Measurements from ENCODE around the gene RPS6KA5. TPM values are rescaled to one million over a fixed set of nuclear protein-coding genes. Genes with fewer than 3 reads are reported as not detected.

Gene RPS6KA5
- total and polyA plus RNA-seq, 2 donors (not counting 1 experiment from before 2014, with no cell fraction given): 0.59 to 2.0 TPM

- Histone ChIP-seq H3K4me2 (ENCODE audit: extremely low read depth, insufficient read depth, low read length) (no peak overlapping the region), H4K20me1 (ENCODE audit: control insufficient read depth, extremely low read depth, insufficient read depth, low read length) (no peaks in the 10 kb centered on the region), H3K79me2 (ENCODE audit: control insufficient read depth, insufficient read depth, low read length) (no peaks in the 10 kb centered on the region), H2AFZ (ENCODE audit: low read length) (no peak overlapping the region), H3K4me1 (ENCODE audit: control insufficient read depth, extremely low read depth, insufficient read depth, low read length) (no peaks in the 10 kb centered on the region), H3K4me3 (replicated peaks in 1 of 4; ENCODE audit: control extremely low read depth in 1 of 4, insufficient read depth in 1 of 4, low read depth in 3 of 4, low read length in 4 of 4) (no peak overlapping the region), H3K9me3 (ENCODE audit: control insufficient read depth, insufficient read depth, low read depth, low read length) (no peaks in the 10 kb centered on the region), H3K9ac (ENCODE audit: insufficient read depth, low read length) (no peak overlapping the region), H3K36me3 (ENCODE audit: control insufficient read depth, insufficient read depth, low read length) (no peaks in the 10 kb centered on the region), H3K27me3 (ENCODE audit: control insufficient read depth, insufficient read depth, low read length) (no peaks in the 10 kb centered on the region), H3K27ac (ENCODE audit: insufficient read depth, low read length) (no peak overlapping the region)
- no peak for DNase-seq (ENCODE audit: low read depth in 2 of 2)
- TF ChIP-seq CTCF (conservative IDR thresholded peaks at IDR 0.05 in 1 of 2, IDR thresholded peaks at IDR 0.05 in 1 of 2; ENCODE audit: low read depth in 1 of 2, low read length in 2 of 2) (no peak), EZH2 (IDR thresholded peaks at IDR 0.05; ENCODE audit: low read length, missing control alignments) (no peak)
Measured at GRCh38 chr14:90965765-90966164, 94.7 kb downstream of the RPS6KA5 start.

- Histone ChIP-seq H3K4me1 (ENCODE audit: control insufficient read depth, extremely low read depth, insufficient read depth, low read length) (no peaks in the 10 kb centered on the region), H2AFZ (ENCODE audit: low read length) (no peak overlapping the region), H3K9me3 (ENCODE audit: control insufficient read depth, insufficient read depth, low read depth, low read length) (no peaks in the 10 kb centered on the region), H3K4me3 (replicated peaks in 1 of 4; ENCODE audit: control extremely low read depth in 1 of 4, insufficient read depth in 1 of 4, low read depth in 3 of 4, low read length in 4 of 4) (no peak overlapping the region), H3K4me2 (ENCODE audit: extremely low read depth, insufficient read depth, low read length) (no peak overlapping the region), H3K79me2 (ENCODE audit: control insufficient read depth, insufficient read depth, low read length) (no peaks in the 10 kb centered on the region), H3K27ac (ENCODE audit: insufficient read depth, low read length) (no peak overlapping the region), H3K9ac (ENCODE audit: insufficient read depth, low read length) (no peak overlapping the region), H4K20me1 (ENCODE audit: control insufficient read depth, extremely low read depth, insufficient read depth, low read length) (no peaks in the 10 kb centered on the region), H3K27me3 (ENCODE audit: control insufficient read depth, insufficient read depth, low read length) (no peaks in the 10 kb centered on the region), H3K36me3 (ENCODE audit: control insufficient read depth, insufficient read depth, low read length) (no peaks in the 10 kb centered on the region)
- no peak for DNase-seq (ENCODE audit: low read depth in 2 of 2)
- TF ChIP-seq CTCF (conservative IDR thresholded peaks at IDR 0.05 in 1 of 2, IDR thresholded peaks at IDR 0.05 in 1 of 2; ENCODE audit: low read depth in 1 of 2, low read length in 2 of 2): no peak
- TF ChIP-seq EZH2 (IDR thresholded peaks at IDR 0.05; ENCODE audit: low read length, missing control alignments): no peak
Measured at GRCh38 chr14:90963343-90963742, 97.1 kb downstream of the RPS6KA5 start.

GRCh38 chr14:90962505-90963109, 97.8 kb downstream of the RPS6KA5 start:
- Histone ChIP-seq H3K4me2 (ENCODE audit: extremely low read depth, insufficient read depth, low read length) (no peak overlapping the region), H3K4me1 (ENCODE audit: control insufficient read depth, extremely low read depth, insufficient read depth, low read length) (no peaks in the 10 kb centered on the region), H3K27me3 (ENCODE audit: control insufficient read depth, insufficient read depth, low read length) (no peaks in the 10 kb centered on the region), H3K27ac (ENCODE audit: insufficient read depth, low read length) (no peak overlapping the region), H3K79me2 (ENCODE audit: control insufficient read depth, insufficient read depth, low read length) (no peaks in the 10 kb centered on the region), H4K20me1 (ENCODE audit: control insufficient read depth, extremely low read depth, insufficient read depth, low read length) (no peaks in the 10 kb centered on the region), H3K36me3 (ENCODE audit: control insufficient read depth, insufficient read depth, low read length) (no peaks in the 10 kb centered on the region), H3K9me3 (ENCODE audit: control insufficient read depth, insufficient read depth, low read depth, low read length) (no peaks in the 10 kb centered on the region), H3K9ac (ENCODE audit: insufficient read depth, low read length) (no peak overlapping the region), H3K4me3 (replicated peaks in 1 of 4; ENCODE audit: control extremely low read depth in 1 of 4, insufficient read depth in 1 of 4, low read depth in 3 of 4, low read length in 4 of 4) (no peak overlapping the region), H2AFZ (ENCODE audit: low read length) (no peak overlapping the region)
- TF ChIP-seq CTCF (conservative IDR thresholded peaks at IDR 0.05 in 1 of 2, IDR thresholded peaks at IDR 0.05 in 1 of 2; ENCODE audit: low read depth in 1 of 2, low read length in 2 of 2): no peak
- TF ChIP-seq EZH2 (IDR thresholded peaks at IDR 0.05; ENCODE audit: low read length, missing control alignments): no peak
- no peak for DNase-seq (ENCODE audit: low read depth in 2 of 2)
